GM18873 (cell line): ENCODE results near the gene OTOP2.

Experiments
- ATAC-seq: cut with Tn5 transposase; IDR thresholded peaks from one replicate; pipeline ENCODE4 v1.9.1; 2021; ENCODE audit warnings: mild to moderate bottlenecking, moderate library complexity, moderate number of reproducible peaks; ENCODE audit not compliant: unreplicated experiment, low FRiP score

OTOP2 gene

DNA sequence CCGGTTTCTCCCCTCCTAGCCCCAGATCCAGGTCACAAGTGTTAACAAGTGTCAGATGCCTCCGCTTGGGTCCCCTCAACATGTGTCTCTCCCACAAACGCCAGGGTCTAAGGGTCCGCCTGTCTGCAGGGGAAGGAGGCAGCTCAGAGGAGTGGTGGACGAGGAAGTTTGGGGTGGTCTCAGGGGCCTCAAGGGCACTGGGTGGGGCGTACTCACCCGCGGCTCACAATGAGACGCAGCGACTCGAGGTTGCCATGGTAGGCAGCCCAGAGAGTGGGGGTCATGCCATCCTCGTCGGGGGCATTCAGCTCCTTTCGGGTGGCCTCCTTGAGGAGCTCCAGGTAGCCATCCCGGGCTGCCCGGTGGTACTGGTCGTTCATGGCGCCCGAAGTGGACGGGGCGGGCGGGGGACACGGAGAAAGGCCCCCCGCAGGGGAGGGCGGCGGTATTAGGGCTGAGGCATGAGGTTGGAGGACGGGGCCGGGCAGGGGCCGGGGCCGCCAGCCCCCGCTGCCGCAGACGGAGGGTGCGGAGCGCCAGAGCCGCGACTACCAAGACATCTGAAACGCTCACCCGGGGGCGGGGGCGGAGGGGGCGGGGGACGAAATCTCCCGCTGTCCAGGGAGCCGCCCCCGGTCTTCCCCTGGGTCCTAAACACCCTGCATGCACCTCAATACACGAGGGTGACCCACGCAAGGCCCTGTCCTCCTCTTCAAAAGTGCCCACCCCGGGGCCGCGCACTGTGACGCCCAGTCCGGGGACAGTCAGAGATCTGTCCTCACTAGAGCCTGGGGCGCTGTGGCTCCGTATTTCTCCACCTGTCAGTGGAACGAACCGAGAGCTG lies 1.2 kb upstream of the OTOP2 start, which contains the start of gene USH1G:
Gene USH1G, minus strand, starts transcription at position 562 of the 844 bp plus-strand sequence. Its CDS starts 182 bp downstream, at position 380.
- no peak for ATAC-seq

DNA sequence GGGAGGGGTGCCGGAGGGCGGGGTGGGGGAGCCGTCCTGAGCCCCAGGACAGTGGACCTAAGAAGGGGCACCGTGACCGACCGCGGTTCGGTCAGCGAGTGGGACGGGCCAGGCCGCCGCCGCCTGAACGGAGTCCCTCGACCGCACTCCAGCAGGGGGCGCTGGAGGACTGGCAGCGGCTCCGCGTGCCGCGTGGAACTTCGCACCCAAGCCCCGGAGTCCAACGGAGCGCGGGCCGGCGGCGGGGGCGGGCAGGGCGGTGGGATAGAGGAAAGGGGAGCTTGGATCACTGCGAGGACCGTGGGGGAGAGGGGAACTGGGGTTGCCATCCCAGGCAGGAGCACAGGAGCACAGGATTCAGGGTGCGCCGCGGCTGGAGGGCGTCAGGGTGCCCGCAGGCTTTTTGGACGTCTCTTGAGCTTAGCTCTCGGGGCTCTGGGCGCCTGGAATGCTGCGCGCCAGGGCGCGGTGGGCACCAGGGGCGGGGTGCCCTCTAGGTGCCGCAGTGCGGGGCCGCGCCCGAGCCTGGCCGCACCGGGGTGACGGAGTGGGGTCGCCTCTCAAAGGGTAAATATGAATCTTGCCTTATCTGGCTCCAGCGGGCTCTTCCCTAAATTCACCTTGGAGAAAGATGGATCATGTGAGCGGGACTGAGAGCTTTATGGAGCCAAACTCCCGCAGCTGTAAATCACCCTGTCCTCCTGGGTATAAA lies 379 bp upstream of the OTOP2 start:
- no peak for ATAC-seq

DNA sequence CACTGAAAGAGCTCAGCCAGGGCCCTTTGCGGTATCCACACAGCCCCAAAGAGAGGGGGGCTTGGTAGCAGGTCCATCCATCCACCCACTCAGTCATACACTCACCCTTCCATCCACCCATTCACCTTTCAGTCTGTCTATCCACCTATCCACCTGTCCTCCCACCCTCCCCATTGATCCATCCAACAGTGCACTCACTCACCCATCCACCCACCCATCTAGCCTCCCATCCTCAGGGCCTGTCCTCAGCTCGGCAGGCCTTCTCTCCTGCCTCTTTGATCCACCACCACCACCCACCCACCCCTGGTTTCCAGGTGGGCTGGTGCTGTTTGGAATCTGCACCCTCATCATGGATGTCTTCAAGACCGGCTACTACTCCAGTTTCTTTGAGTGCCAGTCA lies 1.2 kb downstream of the OTOP2 start:
- no peak for ATAC-seq

DNA sequence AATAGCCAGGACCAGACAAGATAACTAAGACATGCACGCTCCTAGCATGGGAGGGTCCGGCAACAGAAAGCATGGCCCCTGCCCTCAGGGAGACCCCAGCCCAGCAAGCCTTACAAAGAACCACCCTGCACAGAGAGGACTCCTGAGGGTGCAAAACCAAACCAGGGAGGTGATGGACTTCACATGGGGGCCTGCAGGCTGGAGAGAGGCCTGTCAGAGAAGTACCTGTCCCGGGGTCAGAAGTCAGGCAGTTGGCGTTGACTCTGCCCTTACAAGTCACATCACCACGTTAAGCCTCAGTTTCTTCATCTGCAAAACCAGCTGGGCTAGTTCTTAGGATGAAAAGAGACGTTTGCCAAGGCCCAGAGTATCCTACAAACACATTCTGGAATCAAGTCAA lies 4.7 kb downstream of the OTOP2 start:
- no peak for ATAC-seq

DNA sequence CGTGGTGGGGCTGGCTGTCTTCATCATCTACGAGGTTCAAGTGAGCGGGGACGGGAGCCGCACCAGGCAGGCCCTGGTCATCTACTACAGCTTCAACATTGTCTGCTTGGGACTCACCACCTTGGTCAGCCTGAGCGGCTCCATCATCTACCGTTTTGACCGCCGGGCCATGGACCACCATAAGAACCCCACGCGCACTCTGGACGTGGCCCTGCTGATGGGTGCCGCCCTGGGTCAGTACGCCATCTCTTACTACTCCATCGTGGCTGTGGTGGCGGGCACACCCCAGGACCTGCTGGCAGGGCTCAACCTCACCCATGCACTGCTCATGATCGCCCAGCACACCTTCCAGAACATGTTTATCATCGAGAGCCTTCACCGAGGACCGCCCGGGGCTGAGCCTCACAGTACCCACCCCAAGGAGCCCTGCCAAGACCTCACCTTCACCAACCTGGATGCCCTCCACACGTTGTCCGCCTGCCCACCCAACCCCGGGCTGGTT lies 6.5 kb downstream of the OTOP2 start:
- no peak for ATAC-seq

- ATAC-seq: no peak
These were observed 11.0 kb downstream of the OTOP2 start for GRCh38 chr17:74935048-74935447.

DNA sequence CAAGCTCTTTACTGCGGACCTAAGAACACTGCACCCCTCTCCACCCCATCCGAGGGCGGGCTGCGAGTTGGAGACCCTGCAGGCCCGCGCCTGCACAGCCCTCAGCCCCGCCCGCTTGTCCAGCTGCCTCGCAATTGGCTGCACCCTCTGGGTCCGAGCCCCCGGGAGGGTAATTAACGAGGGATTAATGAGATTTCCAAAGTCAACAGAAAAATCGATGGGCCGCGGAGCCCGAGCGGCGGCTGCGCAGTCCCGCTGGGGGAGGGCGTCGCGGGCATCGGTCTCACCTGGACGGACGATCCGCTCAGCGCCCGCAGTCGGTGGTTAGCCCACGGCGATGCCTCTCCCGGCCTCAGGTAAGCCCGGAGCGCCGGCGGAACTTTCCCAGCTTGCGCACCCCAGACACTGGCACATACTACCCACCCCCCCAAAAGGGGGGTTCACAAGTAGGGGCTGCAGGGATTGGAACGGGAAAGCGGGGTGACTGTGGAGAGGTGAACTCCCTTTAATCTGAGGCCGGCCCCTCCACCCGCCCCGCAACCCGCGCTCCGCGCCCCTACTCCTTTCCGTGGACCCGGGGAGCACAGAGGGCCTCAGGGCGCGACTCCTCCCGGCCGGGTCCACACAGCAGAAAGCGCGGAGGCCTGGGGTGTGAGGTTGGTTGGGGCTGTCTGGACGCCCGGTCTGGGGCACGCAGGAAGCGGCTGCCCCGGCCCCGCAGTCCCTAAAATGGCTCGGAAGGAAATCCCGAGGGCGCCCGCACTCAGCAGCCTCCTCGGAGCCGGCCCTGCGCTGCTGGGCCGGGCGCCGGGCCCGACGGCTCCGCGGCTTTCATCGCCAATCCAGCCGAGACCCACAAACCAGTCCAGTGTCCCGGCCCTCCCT lies 11.8 kb downstream of the OTOP2 start, which contains the start of gene OTOP3:
Gene OTOP3, plus strand, starts transcription at position 314 of the 885 bp plus-strand sequence. Its CDS starts 24 bp downstream, at position 338.
- no peak for ATAC-seq

DNA sequence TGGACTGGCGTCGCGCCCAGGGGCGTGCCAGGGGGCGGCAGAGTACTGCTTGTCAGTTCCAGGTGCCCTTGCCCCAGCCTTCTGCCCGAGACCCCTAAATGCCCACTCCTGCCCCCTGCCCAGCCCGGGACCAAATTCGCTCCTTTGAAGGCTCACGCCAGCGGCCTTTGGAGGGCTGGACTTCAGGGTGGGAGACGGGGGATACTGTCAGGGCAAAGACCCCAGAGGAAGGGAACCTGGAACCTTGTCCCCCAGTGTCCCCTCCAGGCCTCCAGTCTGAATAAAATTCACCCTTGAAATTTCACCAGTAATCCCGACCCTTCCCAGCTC lies 12.4 kb downstream of the OTOP2 start:
- ATAC-seq: no peak

- no peak for ATAC-seq
These were observed 13.3 kb downstream of the OTOP2 start for GRCh38 chr17:74937064-74938051.

DNA sequence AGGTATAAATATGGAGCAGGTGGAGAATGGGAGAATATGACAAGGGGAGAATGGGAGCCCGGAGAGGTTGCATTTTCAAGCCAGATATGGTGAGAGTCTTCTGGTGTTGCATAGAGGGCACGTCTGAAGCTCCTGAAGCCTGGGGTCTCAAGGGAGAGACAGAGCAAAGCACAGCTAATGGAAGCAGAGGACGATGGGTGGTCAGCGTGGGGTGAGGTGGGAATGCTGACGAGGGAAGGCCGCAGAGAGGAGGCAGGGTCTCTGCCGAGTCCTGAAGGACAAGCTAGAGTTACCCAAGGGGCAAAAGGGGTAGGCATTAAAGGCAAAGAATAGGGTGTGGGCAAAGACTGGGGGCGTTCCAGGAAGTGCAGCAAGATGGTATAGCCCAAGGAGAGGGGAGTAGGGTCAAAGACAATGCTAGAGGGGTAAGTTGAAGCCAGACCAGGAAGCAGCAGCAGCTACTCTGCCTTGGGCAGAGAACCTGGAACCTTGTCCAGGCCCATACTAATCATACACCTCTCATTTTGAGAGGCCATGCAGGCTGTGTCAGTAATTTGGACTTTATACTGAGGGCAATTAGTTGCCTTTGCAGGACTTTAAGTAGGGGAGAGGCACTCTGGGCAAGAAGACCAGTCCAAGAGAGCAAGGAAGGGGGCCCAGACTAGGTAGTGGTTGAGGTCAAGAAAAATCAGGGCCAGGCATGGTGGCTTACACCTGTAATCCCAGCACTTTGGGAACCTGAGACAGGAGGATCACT lies 14.3 kb downstream of the OTOP2 start:
- ATAC-seq: no peak

GRCh38 chr17:74939534-74939933 lies 15.5 kb downstream of the OTOP2 start:
- ATAC-seq: no peak

GRCh38 chr17:74941128-74941725 lies 17.2 kb downstream of the OTOP2 start:
- no peak for ATAC-seq

GRCh38 chr17:74943808-74944522 lies 19.9 kb downstream of the OTOP2 start:
- no peak for ATAC-seq

- ATAC-seq: no peak
These were observed 21.5 kb downstream of the OTOP2 start for GRCh38 chr17:74945543-74945942.

DNA sequence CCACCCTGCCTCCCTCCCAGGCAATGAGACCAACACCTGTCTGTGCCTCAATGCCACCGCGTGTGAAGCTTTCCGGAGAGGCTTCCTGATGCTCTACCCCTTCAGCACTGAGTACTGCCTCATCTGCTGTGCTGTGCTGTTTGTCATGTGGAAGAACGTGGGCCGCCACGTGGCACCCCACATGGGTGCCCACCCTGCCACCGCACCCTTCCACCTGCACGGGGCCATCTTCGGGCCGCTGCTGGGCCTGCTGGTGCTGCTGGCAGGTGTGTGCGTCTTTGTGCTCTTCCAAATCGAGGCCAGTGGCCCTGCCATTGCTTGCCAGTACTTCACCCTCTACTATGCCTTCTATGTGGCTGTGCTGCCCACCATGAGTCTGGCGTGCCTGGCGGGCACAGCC lies 22.6 kb downstream of the OTOP2 start:
- ATAC-seq: no peak

- ATAC-seq: no peak
These were observed 23.1 kb downstream of the OTOP2 start for GRCh38 chr17:74947041-74947754.
